GM18951 (cell line): ENCODE results near the gene SNX10.

Experiments
- POLR2A ChIP-seq: IDR thresholded peaks from 4 replicates; pipeline ENCODE4 v1.6.1; 2011; ENCODE audit warnings: mild to moderate bottlenecking; ENCODE audit not compliant: insufficient read length, insufficient read depth; ENCODE audit errors: extremely low read depth
- in situ Hi-C: fragments of 300-500 bp; cut with MboI; formaldehyde crosslinking; loops from one replicate; pipeline ENCODE4 v1.12.0; 2022; ENCODE audit warnings: low sequenced_read_pairs, mixed read lengths, inconsistent platforms; ENCODE audit not compliant: unreplicated experiment

Gene SNX10

GRCh38 chr7:26374647-26375373 is 83.1 kb downstream of the SNX10 start:
- TF ChIP-seq POLR2A = no peak
- in situ Hi-C loops = loop anchor here (10.0 kb wide), 2 partner anchors 280 to 780 kb away; partner anchors contain the start of genes HOXA3 and HOXA7

DNA sequence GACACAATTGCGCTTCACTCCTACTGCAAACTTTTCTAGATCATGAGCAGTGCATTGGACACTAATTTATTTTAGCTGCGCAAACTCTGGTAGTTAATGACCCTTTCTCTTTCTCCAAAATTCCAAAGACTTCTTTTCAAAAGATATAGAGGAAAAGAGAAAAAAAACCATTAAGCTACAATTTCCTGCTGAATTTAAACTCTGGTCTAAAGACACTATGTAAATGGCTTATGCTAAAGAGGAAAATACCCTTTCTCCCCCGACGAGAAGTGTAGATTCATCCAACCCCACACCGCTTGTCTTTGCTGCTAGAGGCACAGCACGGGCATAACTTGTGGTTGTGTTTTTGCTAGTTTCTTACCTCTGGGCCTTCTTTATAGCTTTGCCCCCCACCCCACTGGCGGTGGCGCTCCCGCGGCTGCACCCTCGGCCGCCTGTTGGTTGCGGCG is 84.1 kb downstream of the SNX10 start:
- in situ Hi-C loops = loop anchor here (10.0 kb wide), 2 partner anchors 279 to 779 kb away; partner anchors contain the start of genes HOXA3 and HOXA7
- TF ChIP-seq POLR2A = no peak

DNA sequence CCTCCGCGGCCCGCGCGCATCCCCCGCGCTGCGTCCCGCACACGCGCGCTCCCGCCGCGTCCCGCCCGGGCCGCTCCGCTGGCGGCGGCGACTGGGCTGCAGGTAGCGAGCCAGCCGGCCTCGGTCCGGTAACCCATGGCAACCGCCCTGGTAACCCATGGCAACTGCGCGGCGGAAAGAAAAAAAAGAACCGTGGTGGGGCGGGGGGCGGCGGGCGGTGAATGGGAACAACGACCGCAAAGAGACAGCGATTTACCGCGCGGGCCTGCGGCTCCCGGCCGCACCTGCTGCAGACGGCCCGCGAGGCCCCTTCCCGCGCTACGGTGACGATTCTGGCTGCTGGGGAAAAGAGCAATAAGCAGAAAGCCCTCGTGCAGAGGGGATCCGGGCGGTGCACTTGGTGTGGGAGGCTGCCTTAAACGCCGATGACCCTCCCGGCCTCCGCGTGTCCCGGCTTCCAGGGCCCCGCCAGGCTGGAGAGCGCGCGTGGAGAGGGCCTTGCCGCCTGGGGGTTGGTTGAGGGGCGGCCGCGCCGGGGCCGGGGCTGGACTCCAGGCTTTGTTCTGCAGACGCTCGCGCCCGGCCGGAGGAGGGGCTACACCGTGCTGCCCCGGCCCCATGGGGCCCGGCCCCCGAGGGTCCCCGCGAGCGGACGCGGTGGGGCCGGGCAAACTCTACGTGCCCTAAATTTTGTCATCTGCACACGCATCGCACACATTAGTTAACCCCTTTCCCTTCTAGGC is 84.7 kb downstream of the SNX10 start:
- no peak for TF ChIP-seq POLR2A

DNA sequence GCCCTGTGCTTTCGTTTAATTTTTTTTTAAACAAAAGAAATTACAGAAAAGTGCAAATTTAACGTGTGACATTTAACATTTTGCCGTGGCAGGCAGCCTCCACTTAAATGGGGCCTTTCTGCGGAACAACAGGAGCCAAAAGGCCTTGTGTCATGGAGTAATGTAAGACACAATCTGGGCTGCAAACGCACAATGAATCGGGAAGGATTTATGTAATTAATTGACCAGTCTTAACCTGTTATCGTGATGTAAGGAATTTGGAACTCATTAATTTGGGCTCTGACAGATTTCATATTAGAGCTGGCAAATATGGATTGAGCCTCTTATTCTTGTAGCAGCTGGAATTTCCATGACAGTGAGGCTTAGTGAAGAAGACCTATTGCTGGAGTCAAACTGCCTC is 86.4 kb downstream of the SNX10 start:
- TF ChIP-seq POLR2A = no peak
- in situ Hi-C loops = loop anchor here (10.0 kb wide), 2 partner anchors 277 to 777 kb away; partner anchors contain the start of genes HOXA3 and HOXA7

More for the DNA sequence above, 84.7 kb downstream of the SNX10 start:
- in situ Hi-C loops = loop anchor here (10.0 kb wide), 2 partner anchors 278 to 778 kb away; partner anchors contain the start of genes HOXA3 and HOXA7

- in situ Hi-C loops = loop anchor here (5.0 to 10.0 kb wide), 3 partner anchors 123 to 775 kb away; partner anchors contain the start of genes HOXA3 and HOXA7
- TF ChIP-seq POLR2A = no peak
These were observed 88.0 kb downstream of the SNX10 start for GRCh38 chr7:26379711-26380110.

DNA sequence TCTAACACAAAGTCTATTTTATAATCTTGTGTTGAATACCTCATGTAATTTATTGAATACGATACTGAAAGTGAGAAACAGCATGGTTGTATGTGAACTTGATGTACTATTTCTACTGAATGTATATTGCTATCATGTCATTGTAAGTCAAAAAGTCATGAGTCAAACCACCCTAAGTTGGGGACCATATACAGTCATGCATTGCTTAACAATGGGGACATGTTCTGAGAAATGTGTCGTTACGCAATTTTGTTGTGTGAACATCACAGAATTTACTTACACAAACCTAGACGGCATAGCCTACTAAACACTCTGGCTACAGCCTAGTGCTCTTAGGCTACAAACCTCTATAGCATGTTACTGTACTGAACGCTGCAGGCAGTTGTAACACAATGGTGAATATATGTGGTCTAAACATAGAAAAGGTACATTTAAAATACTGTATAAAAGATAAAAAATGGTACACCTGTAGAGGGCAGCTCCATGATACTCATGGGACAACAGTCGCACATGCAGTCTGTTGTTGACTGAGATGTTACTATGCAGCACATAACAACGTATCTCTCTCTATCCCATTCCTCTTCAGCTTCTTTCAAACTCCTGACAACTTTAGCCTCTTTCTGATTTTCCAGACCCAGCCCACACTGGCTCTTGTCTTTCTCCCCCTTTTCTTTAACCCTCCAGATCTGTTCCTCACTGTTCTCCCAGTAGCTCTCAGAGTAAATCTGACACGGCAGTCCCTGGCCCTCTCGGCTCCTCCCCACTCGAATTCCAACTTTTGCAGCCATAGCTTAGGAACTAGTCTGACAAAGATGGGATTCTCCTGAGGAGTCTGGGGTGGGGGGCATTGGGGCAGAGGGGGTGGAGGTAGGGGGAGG is 90.1 kb downstream of the SNX10 start:
- TF ChIP-seq POLR2A = no peak
- in situ Hi-C loops = loop anchor here (5.0 kb wide), 1 partner anchor 121 kb away; no protein-coding TSS in a partner anchor

DNA sequence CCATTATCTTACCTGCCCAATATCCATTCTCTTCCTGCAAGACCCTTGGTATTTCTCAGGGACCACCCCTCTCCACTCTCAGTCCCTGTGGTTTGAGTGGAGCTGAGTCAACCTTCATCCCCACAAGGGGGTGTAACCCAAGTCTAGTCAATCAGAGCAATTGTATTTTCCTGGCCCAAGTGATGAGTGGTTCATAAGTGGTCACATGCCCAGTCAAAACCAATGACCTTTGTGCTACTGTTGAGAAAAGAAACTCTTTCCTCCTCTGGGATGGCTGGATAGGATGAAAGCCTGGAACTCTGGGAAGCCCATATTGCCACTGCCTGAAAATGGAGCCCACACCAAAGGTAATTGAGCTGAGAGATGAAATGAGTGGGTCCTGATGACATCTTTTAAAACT is 93.6 kb downstream of the SNX10 start:
- no peak for TF ChIP-seq POLR2A
- in situ Hi-C loops = no loop called here

DNA sequence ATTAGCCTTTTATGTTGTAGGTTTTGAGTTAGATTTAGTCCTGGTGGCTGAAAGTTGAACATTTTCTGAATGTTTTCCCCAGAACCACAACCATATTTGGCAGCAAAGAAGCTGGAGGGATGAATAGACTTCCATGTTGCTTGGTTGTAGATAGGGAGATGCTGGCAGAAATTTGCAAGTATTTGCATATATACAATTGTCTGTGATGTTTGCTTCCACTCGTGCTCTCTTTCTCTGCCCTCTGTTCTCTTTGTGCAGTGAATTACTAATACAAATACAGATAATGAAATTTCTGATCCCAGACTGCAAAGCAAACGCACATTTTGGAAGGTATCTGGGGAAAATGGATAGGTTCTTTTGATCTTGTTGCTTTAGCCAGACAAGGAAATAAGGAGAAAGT is 96.1 kb downstream of the SNX10 start:
- no peak for TF ChIP-seq POLR2A
- in situ Hi-C loops = no loop called here

DNA sequence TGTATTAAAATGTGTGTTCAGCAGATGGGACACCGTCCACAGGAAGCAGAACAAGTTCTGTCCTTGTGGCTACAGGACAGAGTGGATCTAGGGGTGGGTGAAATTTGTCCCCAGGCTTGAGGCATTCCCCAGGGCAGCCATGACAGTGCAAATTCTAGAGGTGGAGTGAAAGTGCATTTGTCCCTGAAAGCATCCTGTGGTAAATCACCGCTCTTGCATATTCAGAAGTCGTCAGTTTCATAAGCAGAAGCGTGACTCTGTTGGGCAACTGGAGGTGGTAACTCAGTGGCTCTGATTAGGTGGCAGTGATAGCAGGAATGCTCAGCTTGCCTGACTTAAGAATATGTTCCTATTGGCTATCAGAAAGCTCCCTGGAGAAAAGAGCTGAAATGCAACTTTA is 96.6 kb downstream of the SNX10 start:
- TF ChIP-seq POLR2A = no peak
- in situ Hi-C loops = no loop called here

DNA sequence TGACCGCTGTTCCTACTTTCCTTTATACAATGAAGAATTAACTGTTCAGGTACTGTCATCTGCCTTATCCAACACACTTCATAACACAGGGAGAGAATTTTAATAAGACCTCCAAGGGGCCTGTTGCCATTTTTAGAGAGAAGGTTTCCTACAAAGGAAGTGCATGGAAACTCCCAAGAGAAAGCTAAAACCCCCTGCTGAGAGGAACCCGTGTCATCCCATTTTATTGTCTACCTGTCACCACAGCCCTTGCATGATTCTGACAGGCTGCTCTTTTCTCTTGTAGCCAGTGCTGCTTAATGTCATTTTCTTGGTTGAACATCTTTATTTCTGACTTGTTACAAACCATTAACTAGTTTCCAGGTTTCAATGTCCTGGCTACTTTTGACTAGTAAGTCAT is 98.4 kb downstream of the SNX10 start:
- in situ Hi-C loops = no loop called here
- no peak for TF ChIP-seq POLR2A

- no peak for TF ChIP-seq POLR2A
- in situ Hi-C loops = no loop called here
These were observed 102.2 kb downstream of the SNX10 start for GRCh38 chr7:26393818-26394217.

GRCh38 chr7:26397332-26397731 is 105.7 kb downstream of the SNX10 start:
- no peak for TF ChIP-seq POLR2A
- in situ Hi-C loops = no loop called here
